HEK293 (cell line): ENCODE measurements around the gene STK40.

Source experiments
- CTCF ChIA-PET: fragments of 350-600 bp; formaldehyde crosslinking; extraction: SDS; loops from one replicate; lab custom pipeline; 2021; ENCODE audit warnings: antibody characterized with exemption; lab: Yijun Ruan, JAX
- POLR2A ChIA-PET: fragments of 300-600 bp; formaldehyde crosslinking; extraction: SDS; loops from one replicate; lab custom pipeline; 2020; ENCODE audit warnings: antibody characterized with exemption, inconsistent platforms; lab: Yijun Ruan, JAX
- H3K27ac ChIP-seq: fragments of 200-500 bp; sonication (Bioruptor generic); 2 replicates; pipeline ENCODE4 v1.5.1; 2014; ENCODE audit warnings: low read depth, low read length, control low read depth, inconsistent platforms; ENCODE audit errors: extremely low read depth
- H3K36me3 ChIP-seq, 2 experiments: fragments of 200-500 bp in 1 of 2; sonication (Bioruptor generic) in 1 of 2; 1 replicate in 1 of 2; 2 replicates in 1 of 2; pipeline ENCODE4 v1.5.1; 2014 to 2017; ENCODE audit warnings: inconsistent platforms in 2 of 2, low read length in 2 of 2; ENCODE audit not compliant: control insufficient read depth in 2 of 2, insufficient read depth in 1 of 2
- H3K4me1 ChIP-seq: fragments of 200-500 bp; sonication (Bioruptor generic); 2 replicates; pipeline ENCODE4 v1.5.1; 2014; ENCODE audit warnings: mild to moderate bottlenecking, low read length, inconsistent platforms; ENCODE audit not compliant: control insufficient read depth, insufficient read depth
- H3K4me3 ChIP-seq: 2 replicates; pipeline ENCODE4 v1.5.1; 2011; ENCODE audit warnings: low read depth, mild to moderate bottlenecking, control low read depth, low read length, moderate library complexity
- H3K9me3 ChIP-seq: fragments of 200-500 bp; sonication (Bioruptor generic); 2 replicates; pipeline ENCODE4 v1.5.1; 2014; ENCODE audit warnings: low read depth, low read length, inconsistent platforms; ENCODE audit not compliant: control insufficient read depth, insufficient read depth
- EGR2 ChIP-seq: fragments of 450-650 bp; formaldehyde crosslinking; IDR thresholded peaks from 2 replicates; pipeline ENCODE4 v1.5.1; 2016; ENCODE audit warnings: low read depth, missing biosample characterization, missing genetic modification characterization
- GLIS2 ChIP-seq: fragments of 450-650 bp; formaldehyde crosslinking; IDR thresholded peaks from 2 replicates; pipeline ENCODE4 v1.5.1; 2016; ENCODE audit warnings: missing biosample characterization, missing genetic modification characterization
- KLF1 ChIP-seq: fragments of 450-650 bp; formaldehyde crosslinking; IDR thresholded peaks from 2 replicates; pipeline ENCODE4 v1.5.1; 2016; ENCODE audit warnings: missing biosample characterization, missing genetic modification characterization
- KLF7 ChIP-seq: fragments of 450-650 bp; formaldehyde crosslinking; IDR thresholded peaks from 2 replicates; pipeline ENCODE4 v1.5.1; 2016; ENCODE audit warnings: missing biosample characterization, missing genetic modification characterization, borderline replicate concordance
- OVOL3 ChIP-seq: fragments of 450-650 bp; formaldehyde crosslinking; IDR thresholded peaks from 2 replicates; pipeline ENCODE4 v1.5.1; 2016; ENCODE audit warnings: missing biosample characterization, missing genetic modification characterization
- SP2 ChIP-seq: fragments of 450-650 bp; formaldehyde crosslinking; IDR thresholded peaks from 2 replicates; pipeline ENCODE4 v1.5.1; 2016; ENCODE audit warnings: missing biosample characterization, missing genetic modification characterization
- YY1 ChIP-seq: fragments of 450-650 bp; formaldehyde crosslinking; IDR thresholded peaks from 2 replicates; pipeline ENCODE4 v1.5.1; 2018; ENCODE audit warnings: missing biosample characterization, missing genetic modification characterization
- YY2 ChIP-seq: fragments of 450-650 bp; formaldehyde crosslinking; IDR thresholded peaks from 2 replicates; pipeline ENCODE4 v1.5.1; 2016; ENCODE audit warnings: missing biosample characterization, missing genetic modification characterization
- ZBTB17 ChIP-seq: fragments of 450-650 bp; formaldehyde crosslinking; IDR thresholded peaks from 2 replicates; pipeline ENCODE4 v1.5.1; 2016; ENCODE audit warnings: missing biosample characterization, missing genetic modification characterization
- ZBTB20 ChIP-seq: fragments of 450-650 bp; formaldehyde crosslinking; IDR thresholded peaks from 2 replicates; pipeline ENCODE4 v1.5.1; 2016; ENCODE audit warnings: missing biosample characterization, missing genetic modification characterization
- ZBTB7A ChIP-seq: fragments of 450-650 bp; formaldehyde crosslinking; IDR thresholded peaks from 2 replicates; pipeline ENCODE4 v1.5.1; 2016; ENCODE audit warnings: low read depth, missing biosample characterization, missing genetic modification characterization
- ZNF239 ChIP-seq: fragments of 450-650 bp; formaldehyde crosslinking; IDR thresholded peaks from 2 replicates; pipeline ENCODE4 v1.5.1; 2016; ENCODE audit warnings: missing biosample characterization, missing genetic modification characterization
- ZNF311 ChIP-seq: fragments of 450-650 bp; formaldehyde crosslinking; IDR thresholded peaks from 2 replicates; pipeline ENCODE4 v1.5.1; 2017; ENCODE audit warnings: missing biosample characterization, missing genetic modification characterization, borderline replicate concordance
- ZNF473 ChIP-seq: fragments of 450-650 bp; formaldehyde crosslinking; IDR thresholded peaks from 2 replicates; pipeline ENCODE4 v1.5.1; 2017; ENCODE audit warnings: missing biosample characterization, missing genetic modification characterization
- ZNF530 ChIP-seq: fragments of 450-650 bp; formaldehyde crosslinking; IDR thresholded peaks from 2 replicates; pipeline ENCODE4 v1.5.1; 2016; ENCODE audit warnings: low read depth, missing biosample characterization, missing genetic modification characterization
- ZNF548 ChIP-seq: fragments of 450-650 bp; formaldehyde crosslinking; IDR thresholded peaks from 2 replicates; pipeline ENCODE4 v1.5.1; 2016; ENCODE audit warnings: missing biosample characterization, missing genetic modification characterization
- ZNF585B ChIP-seq: fragments of 450-650 bp; formaldehyde crosslinking; IDR thresholded peaks from 2 replicates; pipeline ENCODE4 v1.5.1; 2016; ENCODE audit warnings: missing biosample characterization, missing genetic modification characterization
- ZNF623 ChIP-seq: fragments of 450-650 bp; formaldehyde crosslinking; IDR thresholded peaks from 2 replicates; pipeline ENCODE4 v1.5.1; 2016; ENCODE audit warnings: missing biosample characterization, missing genetic modification characterization
- ZNF639 ChIP-seq: fragments of 450-650 bp; formaldehyde crosslinking; IDR thresholded peaks from 2 replicates; pipeline ENCODE4 v1.5.1; 2016; ENCODE audit warnings: missing biosample characterization, missing genetic modification characterization
- ZNF76 ChIP-seq: fragments of 450-650 bp; formaldehyde crosslinking; IDR thresholded peaks from 2 replicates; pipeline ENCODE4; 2016; ENCODE audit warnings: low read depth, missing biosample characterization, missing genetic modification characterization, borderline replicate concordance
- ZNF785 ChIP-seq: fragments of 450-650 bp; formaldehyde crosslinking; IDR thresholded peaks from 2 replicates; pipeline ENCODE4 v1.5.1; 2016; ENCODE audit warnings: missing biosample characterization, missing genetic modification characterization
- ZNF791 ChIP-seq: fragments of 450-650 bp; formaldehyde crosslinking; IDR thresholded peaks from 2 replicates; pipeline ENCODE4 v1.5.1; 2016; ENCODE audit warnings: missing biosample characterization, missing genetic modification characterization
- ZSCAN16 ChIP-seq: fragments of 450-650 bp; formaldehyde crosslinking; IDR thresholded peaks from 2 replicates; pipeline ENCODE4 v1.5.1; 2016; ENCODE audit warnings: missing biosample characterization, missing genetic modification characterization
- ZSCAN30 ChIP-seq: fragments of 450-650 bp; IDR thresholded peaks from 2 replicates; pipeline ENCODE4 v1.5.1; 2018; ENCODE audit warnings: missing biosample characterization, mild to moderate bottlenecking, missing genetic modification characterization, moderate library complexity
- TF ChIP-seq, protein P1 (sequence below): fragments of 450-650 bp; formaldehyde crosslinking; IDR thresholded peaks from 2 replicates; pipeline ENCODE4 v1.5.1; 2016; ENCODE audit warnings: missing biosample characterization, missing genetic modification characterization
- TF ChIP-seq, protein P2 (sequence below): fragments of 450-650 bp; formaldehyde crosslinking; IDR thresholded peaks from 2 replicates; pipeline ENCODE4 v1.5.1; 2016; ENCODE audit warnings: missing biosample characterization, missing genetic modification characterization

The STK40 gene

GRCh38 chr1:36385410-36386264 is at the start of gene STK40 (continued):
- TF ChIP-seq ZSCAN16: no peak
- TF ChIP-seq ZNF76 (tag by site-specific recombination): peak; percentile 88
- TF ChIP-seq ZNF791 (tag by site-specific recombination): no peak
- TF ChIP-seq ZNF623 (tag by site-specific recombination): no peak
- TF ChIP-seq SP2 (tag by site-specific recombination): peak; percentile 97
- TF ChIP-seq ZBTB20 (tag by site-specific recombination): peak; percentile 64; the same call in 1 of the 2 replicates
- TF ChIP-seq ZNF311: no peak
- peak; percentile 78; the same call in 1 of the 2 replicates for TF ChIP-seq ZBTB17 (tag by site-specific recombination)
- TF ChIP-seq EGR2: 0 out of 2 replicates have a peak, but pooled peaks have one; percentile 5
- peak; percentile 92 for TF ChIP-seq YY2
- peak; percentile 79 for TF ChIP-seq OVOL3 (tag by site-specific recombination)
- TF ChIP-seq, protein P1, sequence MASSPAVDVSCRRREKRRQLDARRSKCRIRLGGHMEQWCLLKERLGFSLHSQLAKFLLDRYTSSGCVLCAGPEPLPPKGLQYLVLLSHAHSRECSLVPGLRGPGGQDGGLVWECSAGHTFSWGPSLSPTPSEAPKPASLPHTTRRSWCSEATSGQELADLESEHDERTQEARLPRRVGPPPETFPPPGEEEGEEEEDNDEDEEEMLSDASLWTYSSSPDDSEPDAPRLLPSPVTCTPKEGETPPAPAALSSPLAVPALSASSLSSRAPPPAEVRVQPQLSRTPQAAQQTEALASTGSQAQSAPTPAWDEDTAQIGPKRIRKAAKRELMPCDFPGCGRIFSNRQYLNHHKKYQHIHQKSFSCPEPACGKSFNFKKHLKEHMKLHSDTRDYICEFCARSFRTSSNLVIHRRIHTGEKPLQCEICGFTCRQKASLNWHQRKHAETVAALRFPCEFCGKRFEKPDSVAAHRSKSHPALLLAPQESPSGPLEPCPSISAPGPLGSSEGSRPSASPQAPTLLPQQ (tag by site-specific recombination): peak; percentile 22
- TF ChIP-seq ZBTB7A (tag by site-specific recombination): 0 out of 2 replicates have a peak, but pooled peaks have one; percentile 21
- no peak for TF ChIP-seq ZNF639 (tag by site-specific recombination)
- TF ChIP-seq ZNF785 (tag by site-specific recombination): no peak
- TF ChIP-seq KLF7 (tag by site-specific recombination): peak; percentile 77
- no peak for TF ChIP-seq ZNF239 (tag by site-specific recombination)
- peak; percentile 58 for TF ChIP-seq KLF1 (tag by site-specific recombination)
- no peak for TF ChIP-seq ZNF548 (tag by site-specific recombination)
- peak; percentile 50 for TF ChIP-seq GLIS2
- TF ChIP-seq ZNF473 (tag by site-specific recombination): no peak
- TF ChIP-seq, protein P2, sequence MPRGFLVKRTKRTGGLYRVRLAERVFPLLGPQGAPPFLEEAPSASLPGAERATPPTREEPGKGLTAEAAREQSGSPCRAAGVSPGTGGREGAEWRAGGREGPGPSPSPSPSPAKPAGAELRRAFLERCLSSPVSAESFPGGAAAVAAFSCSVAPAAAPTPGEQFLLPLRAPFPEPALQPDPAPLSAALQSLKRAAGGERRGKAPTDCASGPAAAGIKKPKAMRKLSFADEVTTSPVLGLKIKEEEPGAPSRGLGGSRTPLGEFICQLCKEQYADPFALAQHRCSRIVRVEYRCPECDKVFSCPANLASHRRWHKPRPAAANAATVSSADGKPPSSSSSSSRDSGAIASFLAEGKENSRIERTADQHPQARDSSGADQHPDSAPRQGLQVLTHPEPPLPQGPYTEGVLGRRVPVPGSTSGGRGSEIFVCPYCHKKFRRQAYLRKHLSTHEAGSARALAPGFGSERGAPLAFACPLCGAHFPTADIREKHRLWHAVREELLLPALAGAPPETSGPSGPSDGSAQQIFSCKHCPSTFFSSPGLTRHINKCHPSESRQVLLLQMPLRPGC: 0 out of 2 replicates have a peak, but pooled peaks have one; percentile 16
- peak; percentile 93 for TF ChIP-seq YY1 (tag by site-specific recombination)
- 0 out of 2 replicates have a peak, but pooled peaks have one; percentile 51 for TF ChIP-seq ZSCAN30

- TF ChIP-seq ZNF76 (tag by site-specific recombination) (no peak), ZNF530 (tag by site-specific recombination) (no peak), ZNF585B (no peak)
- H3K36me3 ChIP-seq: peaks cover 0 to 44% of the 10 kb centered on the region in 2 experiments; a peak in 2 of 3 replicates
- ChIA-PET POLR2A (no interaction called here), CTCF (interaction anchor here (0.9 to 1.9 kb wide), 3 partner anchors 17 to 90 kb away, joined by 3 to 6 read pairs (median 4); partner anchors contain the start of gene OSCP1)
- H3K4me1 ChIP-seq: no peaks in the 10 kb centered on the region
- H3K9me3 ChIP-seq: no peaks in the 10 kb centered on the region
- no peak overlapping the region for H3K27ac ChIP-seq
- no peak overlapping the region for H3K4me3 ChIP-seq
Observed at GRCh38 chr1:36433102-36433501, 47.4 kb upstream of the STK40 start.
